GM20431 (cell line): ENCODE results near the gene RNF121.

ENCODE experiments used
- in situ Hi-C: fragments of 300-500 bp; cut with MseI, MboI; formaldehyde crosslinking; loops from one replicate; pipeline ENCODE4 v1.15.0; 2020; ENCODE audit warnings: low sequenced_read_pairs; ENCODE audit not compliant: unreplicated experiment

The RNF121 gene

DNA sequence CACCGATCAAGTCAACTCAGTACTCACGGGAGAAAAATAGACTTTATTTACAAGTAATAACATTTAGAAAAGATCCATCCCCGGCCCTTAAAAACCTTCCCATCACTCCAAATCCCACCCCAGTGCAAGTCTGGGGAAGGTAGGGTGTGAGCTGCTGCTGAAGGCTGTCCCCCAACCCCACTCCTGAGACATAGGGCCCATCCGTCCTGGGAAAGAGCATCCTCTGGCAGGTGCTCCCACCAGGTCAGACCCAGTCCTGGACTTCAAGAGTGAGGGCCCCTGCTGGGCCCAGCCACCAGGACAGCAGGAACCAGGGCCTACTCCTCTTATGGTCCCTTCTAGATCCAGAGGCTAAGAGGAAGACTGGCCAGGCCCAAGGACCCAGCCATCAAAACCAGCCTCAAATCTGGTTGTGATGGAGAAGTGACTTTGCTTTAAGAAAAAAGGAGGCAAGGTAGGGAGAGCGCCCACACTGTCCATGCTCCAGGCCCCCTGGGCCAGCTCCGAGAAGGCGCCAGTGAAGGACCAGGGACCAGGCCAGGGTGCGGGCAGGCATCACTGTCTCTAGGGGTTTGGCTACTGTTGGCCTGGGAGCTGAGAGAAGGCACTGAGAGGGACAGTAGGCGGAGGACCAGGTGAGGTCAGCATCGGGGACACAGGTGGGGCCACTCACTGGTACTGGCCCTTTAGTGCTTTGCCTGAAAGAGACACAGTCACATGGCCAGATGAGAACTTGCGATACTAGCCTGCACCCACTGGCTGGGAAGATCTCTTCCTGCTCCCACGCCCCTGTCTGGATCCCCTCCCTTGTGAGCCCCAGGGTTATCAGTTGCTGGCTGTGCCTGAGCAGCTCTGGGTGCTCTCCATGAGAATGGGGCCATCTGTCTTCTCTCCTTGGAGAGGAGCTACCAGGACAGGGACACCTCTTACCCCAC, 74.3 kb downstream of the RNF121 start:
- in situ Hi-C loops, result no loop called here

DNA sequence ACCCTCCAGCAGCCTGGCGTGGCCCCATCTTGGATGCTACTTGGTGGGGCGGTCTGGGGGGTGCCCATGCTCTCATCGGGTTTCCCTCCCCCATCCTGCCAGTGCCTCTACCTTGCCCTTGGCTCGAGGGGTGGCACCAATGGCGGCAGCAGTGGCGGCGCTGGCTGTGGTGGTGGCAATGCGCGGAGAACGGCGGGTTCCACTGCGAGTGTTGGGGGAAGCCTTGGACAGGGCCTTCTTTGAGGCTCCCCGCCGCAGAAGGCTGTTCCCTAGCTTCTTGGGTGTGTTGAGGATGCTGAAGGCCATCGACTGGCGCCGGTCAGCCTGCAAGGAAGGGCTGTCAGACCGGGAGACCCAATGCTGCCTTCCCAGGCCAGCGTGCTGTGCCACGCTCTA, 74.9 kb downstream of the RNF121 start:
- in situ Hi-C loops, result no loop called here

DNA sequence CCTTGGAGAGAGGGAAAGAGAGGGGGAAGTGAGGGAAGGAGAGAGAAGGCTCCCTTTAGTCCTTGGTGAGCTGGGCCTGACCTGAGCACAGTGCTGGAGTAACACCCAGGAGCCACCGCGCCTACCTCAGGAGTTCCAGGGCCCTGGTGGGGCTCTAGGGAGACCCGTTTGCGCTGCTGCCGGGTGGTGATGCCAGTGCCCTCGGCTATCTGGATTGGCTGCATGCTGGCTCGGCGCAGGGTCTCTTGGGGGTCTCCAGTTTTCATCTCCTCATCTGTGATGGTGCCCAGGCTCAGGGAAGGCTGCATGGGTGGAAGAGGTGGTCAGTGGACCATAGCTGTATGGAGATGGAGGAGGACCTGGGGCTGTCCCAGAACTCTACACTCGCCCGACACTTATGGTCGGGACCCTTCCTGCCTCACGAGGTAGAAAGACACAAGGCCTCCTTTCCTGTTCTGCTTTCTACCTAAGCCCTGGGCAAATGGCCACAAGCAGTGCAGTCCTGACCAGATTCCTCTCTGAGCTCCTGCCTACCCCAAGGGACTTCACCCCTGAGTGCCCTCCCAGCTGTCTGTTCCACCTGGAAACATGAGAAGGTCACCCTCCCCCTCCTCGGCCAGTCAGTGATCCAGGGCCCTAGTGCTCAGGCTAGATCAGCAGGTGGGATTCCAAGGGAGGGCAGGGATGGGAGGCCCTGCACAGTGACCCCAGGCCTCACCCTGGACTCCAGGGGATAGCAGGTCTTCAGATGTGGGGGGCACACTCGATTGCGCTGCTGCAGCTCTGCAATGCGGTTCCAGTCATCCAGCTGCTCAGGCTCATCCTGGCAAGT, 75.9 kb downstream of the RNF121 start:
- in situ Hi-C loops, result no loop called here

DNA sequence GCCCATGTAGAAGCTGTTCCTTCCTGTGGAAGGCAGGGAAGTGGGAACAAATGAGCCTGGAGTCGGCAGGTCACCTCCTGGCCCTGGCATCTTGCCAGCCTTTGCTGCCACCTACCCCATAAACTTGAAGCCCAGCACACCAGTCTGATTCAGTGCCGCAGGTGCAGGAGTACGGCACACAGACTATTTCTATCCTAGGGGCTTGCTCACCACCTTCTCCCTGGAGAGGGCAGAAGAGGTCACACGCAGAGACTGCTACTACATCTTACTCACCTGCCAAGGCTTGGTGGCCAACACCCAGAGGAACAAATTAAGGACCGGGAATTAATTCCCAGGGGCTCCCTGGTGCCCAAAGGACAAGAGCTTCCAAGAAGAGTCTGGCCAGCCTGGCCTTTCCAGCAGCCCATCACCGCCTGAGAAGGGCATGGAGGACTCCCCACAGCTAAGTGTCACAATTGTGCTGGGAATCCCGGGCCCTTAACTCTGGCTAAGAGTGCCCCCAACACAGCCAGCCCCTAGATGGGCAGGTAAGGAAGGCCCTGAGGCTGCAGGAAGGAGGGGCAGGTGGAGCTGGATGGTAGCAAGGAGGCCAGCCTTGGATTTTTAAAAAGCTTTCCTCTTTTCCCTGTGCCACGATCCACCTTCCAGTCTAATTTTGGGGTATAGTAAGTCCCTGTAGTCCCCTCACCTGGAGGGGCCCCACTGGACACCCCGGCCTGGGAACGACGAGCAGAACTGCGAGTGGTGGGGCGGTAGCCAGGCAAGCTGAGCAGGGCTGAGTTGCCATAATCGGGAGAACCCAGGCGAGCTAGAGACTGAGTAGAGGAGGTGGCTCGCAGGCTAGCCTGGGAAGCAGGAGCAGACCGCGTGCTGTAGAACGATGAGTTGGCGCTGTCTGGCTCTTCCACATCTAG, 76.8 kb downstream of the RNF121 start:
- in situ Hi-C loops, result no loop called here

DNA sequence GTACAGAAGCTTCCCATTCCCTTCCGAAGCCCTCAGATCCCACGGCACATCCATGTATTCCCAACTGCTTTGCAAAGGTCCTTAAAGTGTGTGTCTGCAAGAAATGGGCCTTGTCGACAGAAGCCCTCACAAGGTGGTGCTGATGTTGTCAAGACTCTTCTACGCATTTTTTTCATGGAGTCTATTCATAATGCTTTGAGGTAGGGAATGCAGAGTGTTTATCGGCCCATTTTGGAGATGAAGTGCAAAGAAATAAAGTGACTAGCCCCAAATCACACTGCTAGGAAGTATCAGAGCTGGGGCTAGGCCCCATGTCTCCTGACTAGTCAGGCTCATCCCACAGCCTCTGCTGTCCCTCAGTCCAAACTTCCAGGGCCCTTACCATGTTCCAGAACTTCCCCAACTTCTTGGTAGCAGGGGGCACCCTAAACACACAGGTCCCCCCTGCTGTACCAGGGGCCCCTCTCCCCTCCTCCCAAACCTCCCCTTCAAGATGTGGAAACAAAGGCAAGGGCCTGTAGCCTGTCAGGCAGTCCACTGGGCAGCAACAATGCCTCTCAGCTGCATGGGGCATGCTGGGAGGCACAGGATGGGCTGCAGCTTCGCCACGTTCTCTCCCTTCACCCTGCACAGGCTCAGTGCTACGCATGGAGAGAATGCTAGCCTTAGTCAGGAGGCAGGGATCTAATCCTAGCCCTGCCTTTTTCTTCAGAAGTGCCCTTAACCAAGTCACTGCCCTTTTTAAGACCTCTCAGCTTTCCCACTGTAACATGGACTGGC, 77.7 kb downstream of the RNF121 start:
- in situ Hi-C loops, result no loop called here

DNA sequence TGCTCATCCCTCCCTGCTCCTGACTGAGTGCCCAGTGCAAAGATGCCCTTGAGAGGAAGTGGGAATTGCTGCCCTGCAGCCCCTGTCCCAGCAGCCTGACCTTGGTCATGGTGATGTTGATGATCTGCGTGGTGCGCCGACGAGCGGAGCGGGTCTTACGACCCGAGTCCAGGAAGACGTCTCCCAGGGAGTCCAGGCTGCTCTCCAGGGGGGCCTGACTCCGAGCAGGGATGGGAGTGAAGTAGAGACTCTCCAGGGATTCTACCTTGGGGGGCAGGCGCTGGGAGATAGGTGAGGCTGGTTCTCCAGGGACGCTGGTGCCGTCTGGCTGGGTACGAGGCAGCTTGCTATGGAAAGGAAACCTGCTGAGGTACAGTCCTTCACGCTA, 78.2 kb downstream of the RNF121 start:
- in situ Hi-C loops, result no loop called here

DNA sequence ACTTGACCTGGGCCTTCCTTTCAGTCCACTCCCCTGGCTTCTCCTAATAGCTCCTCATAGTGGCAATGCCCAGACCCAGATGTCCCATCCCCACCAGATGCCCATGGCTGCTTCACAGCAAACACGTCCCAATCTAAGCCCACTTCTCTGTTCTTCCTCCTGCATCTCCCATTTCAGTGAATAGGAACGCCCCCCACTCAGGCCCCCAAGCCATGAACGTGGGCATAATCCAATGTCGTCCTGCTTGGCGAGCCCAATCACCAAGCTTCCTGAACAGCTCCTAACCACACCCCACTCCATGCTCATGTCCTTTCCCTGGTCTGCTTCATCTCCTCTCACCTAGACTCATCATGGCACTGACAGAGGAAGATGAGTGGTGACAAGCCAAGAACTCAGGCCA, 78.7 kb downstream of the RNF121 start:
- in situ Hi-C loops, result no loop called here

DNA sequence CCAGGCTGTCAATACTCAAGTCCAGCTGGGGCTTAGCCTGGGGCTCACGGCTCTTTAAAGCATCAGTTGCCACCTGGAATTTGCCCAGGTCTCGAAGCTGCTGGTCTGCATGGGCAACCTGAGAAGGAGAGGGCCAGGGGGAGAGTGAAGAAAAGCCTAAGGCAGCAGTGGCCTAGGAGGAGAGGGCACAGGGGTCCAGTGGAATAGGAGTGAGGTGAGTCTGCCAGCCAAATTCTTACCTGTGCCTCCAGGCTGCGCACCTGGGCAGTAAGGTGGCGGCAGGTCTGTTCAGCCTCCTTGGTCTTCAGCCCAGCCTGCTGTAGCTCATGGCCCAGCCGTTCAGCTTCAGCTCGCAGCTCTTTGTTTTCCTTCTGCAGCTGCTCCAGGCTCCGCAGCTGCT, 79.9 kb downstream of the RNF121 start:
- in situ Hi-C loops, result no loop called here

DNA sequence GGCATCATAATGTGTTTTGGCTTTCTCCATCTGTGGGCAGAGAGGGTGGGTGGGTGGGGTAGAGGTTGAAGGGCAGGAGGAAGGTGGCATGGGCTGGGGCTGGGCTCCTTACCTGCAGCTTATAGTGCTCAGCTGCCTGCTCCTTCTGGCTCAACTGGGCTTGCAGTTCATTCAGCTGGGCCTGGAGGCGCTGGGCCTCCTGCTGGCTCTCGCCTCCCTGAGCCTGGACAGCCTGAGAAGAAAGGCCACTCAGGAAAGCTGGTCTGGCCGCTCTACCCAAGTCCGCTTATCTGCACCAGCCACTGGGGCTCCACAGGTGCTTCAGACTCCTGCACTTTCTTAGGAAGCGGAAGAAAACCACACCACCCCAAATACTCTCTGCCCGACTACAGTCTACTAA, 80.3 kb downstream of the RNF121 start:
- in situ Hi-C loops, result no loop called here

DNA sequence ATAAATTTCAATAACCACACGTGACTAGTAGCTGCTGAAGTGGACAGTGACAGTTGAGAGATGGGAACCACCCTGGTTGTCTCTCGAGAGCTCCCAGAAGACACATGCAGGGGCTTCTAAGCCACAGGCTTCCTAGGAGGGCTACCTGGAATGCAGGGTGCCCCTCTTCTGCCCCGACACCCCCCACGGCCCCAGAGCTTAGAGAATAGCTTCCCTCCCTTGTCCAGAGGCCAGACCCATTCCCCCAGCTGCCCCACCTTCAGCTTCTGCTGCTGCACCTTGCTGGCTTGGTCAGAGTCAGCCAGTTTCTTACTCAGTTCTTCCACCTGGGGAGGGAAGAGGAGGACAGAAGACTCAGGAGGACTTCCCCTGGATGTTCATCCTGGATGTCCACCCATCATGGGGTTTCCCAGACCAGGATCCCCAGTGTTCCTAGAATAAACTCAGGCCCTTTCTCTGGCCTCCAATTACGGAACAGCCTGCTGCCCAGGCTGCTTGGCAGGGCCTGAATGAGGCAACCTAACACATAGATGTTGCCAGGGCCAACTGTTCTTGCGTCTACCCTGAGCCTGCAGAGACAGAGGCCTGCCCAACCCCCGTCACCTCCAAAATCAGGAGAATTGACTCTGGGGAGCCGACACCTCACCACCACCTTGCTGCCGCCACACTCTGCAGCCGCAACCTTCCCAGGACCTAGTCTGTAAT, 81.8 kb downstream of the RNF121 start:
- in situ Hi-C loops, result no loop called here

DNA sequence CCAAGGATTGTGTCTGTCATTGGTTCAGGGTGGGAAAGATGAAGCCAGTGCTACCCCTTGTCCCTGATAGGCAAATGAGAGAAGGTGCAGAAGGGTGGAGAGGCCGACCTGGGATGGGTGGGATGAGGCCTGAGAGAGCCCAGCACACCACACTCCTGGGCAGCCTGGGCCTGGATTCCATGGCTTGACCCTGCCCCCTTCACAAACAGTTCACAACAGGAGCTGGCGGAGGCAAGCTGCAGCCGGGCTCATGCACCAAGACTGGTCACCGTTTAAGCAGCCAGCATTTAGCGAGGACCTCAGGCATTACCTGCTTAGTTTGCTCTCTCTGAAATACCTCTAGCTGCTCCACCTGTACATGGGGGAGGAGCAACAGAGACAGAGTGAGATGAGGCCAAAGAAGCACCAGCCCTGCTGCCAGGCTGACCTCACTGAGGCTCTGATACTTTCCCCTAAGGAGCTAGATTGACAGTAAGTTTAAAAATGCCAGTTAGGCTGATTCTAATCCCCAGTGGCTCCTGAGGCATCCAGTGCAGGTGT, 83.3 kb downstream of the RNF121 start:
- in situ Hi-C loops, result no loop called here

DNA sequence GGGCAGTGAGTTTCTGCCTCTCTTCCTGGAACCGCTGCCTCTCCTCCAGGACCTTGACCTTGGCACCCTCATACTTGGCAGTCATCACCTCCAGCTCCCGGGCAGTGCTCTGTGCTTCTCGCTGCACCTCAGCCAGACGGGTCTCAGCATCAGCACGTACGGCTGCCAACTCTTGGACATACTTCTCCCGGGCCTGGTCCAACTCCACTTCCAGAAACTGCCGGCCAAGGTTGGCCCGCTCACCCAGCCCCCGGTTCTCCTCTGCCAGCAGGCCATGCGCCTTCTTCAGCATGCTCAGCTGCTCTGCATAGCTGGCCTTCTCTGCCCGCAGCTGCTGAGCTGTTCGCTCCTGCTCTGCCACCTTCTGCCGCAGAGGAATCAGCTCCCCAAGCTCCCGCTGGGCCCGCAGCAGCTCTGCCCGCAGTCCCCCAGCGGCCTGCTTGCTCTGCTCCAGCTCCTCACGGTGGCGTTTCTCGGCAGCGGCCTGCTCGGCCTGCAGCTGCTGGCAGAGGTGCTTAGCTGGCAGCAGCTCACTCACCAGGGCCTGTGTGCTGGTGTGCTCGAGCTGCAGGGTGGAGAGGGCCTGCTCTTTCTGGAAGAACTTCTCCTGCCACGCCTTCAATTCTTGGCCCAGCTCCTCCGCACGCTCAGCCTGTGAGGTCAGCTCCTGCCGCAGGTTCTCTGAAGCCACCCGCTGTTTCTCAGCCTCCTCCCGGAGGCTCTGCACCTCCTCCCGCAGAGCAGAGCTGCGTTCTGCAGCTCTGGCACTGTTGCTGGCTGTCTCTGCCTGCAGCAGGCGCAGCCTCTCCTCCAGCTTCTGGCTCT, 84.3 kb downstream of the RNF121 start:
- in situ Hi-C loops, result no loop called here

DNA sequence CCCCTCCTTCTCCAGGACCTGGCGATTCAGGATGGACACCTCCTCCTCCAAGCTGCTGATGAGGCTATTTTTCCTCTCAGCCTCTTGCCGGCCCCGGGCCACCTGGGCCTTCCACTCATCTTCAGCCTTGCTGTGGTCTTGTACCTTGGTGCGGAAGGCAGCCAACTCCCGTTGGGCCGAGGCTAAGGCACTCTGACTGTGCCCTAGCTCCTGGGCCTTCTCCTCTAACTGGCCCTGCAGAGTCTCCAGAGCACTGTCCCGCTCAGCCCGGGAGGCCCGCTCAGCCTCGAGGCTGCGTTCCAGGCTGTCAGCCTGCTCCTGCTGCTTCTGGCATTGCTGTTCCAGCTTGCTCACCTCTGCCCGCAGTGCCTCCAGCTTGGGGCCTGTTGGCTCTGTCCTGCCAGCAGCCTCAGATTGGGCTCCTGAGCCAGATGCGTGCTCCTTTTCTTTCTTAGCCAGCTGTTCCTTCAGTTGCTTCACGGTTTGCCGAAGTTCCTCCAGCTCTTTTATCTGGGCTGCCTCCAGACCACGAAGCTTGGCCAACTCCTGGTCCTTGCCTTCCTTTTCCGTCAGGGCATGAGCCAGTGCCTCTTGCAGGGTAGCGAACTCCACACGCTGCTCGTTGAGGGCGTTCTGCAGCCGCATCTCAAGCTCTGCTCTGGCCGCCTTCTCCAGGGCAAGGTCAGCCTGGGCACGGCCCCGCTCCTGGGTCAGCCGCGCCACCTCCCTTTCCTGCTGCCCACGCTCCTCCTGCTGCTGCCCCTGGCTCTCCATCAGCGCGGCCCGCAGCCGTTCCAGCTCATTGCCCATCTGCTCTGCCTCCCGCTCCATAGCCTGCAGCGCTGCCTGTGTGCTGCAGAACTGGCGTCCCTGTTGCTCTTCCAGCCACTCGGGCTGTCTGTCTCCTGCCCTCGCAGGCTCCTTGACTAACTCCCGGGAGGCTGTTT, 85.2 kb downstream of the RNF121 start:
- in situ Hi-C loops, result no loop called here

DNA sequence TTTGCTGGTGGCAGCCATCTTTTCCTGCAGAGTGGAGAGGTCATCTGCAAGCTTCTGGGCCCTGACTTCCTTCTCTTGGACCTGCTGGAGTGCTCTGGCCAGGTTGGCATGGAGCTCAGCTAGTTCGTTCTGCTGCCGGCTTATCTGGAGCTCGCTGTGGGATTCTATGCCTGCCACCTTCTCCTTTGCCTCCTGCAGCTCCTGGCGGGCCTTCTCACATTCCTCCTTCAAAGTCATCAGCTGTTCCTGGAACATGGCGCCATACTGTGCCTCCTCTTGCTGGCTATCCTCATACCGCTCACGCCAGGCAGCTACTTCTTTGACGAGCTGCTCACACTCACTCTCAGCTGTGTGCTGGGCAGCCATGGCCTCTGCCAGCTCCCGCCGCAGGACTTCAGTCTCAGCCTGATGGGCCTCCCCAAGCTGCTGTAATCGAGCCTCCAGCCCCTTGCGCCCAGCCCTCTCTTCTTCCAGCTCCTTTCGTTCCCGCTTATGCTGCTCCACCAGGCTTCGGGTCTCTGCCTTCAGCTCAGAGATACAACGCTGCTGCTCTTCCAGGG, 86.0 kb downstream of the RNF121 start:
- in situ Hi-C loops, result no loop called here

DNA sequence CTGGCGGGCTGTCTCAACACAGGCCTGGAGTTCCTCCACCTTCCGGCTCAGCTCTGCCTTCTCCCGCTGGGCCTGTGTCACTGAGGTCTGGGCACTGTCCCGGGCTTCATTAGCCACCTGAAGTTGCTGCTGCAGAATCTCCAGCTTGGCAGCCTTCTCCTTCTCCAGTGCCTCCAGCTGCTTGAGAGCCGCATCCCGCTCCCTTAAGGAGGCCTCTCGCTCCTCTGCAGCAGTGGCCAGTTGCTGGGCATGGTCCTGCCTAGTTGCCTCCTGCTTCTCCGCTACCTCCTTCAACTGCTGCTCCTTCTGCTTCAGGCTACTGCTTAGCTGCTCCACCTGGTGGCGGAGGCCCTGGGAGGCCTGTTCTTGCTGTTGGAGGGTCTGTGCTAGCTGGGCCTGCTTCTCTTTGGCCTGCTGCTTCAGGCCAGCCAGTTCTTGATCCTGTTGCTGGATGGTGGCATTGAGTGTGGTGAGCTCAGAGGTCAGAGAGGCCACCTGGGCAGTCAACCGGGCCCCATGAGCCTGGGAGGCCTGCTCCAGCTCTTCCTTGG, 86.7 kb downstream of the RNF121 start:
- in situ Hi-C loops, result no loop called here

DNA sequence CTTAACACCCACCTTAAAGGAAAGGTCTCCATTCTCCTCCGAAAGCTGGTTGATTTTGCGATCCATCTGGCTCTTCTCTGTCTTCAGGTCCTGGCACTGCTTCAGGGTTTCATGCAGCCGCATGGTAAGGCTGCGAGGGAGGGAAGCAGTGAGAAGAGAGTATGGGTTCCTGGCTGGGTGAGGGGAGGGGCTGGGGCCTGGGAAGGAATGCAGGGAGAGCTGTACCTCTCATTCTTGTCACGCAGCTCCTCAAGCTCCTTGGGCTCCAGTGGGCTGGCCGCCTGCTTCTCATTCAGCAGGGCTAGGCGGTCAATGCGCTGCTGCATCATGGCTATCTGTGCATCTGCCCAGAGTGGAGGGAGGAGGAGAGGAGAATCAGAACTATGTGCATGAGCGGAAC, 89.3 kb downstream of the RNF121 start:
- in situ Hi-C loops, result no loop called here
